Liver (tissue), 9 donors: ENCODE measurements around the gene KHK. TPM values are rescaled to one million over a fixed set of nuclear protein-coding genes. Genes with fewer than 3 reads are reported as not detected.
A peak's percentile ranks its signal among the peaks of the same experiment; 100 is the strongest.

Experiments
- DNase-seq: peaks from one replicate; pipeline ENCODE4 v3.0.0-alpha.2; 2017; ENCODE audit warnings: low spot score
- H3K27ac ChIP-seq, 2 donors: one replicate each; pipeline ENCODE4 v1.7.0; 2013; ENCODE audit warnings: inconsistent platforms in 2 of 2, low read length in 2 of 2, control low read depth in 1 of 2, low read depth in 1 of 2, mild to moderate bottlenecking in 1 of 2
- H3K27me3 ChIP-seq, 4 donors: one replicate each; pipeline versions ENCODE4 v1.6.1 to v1.7.0; 2013; ENCODE audit warnings: low read length in 3 of 4, inconsistent platforms in 1 of 4, mild to moderate bottlenecking in 1 of 4, moderate library complexity in 1 of 4; ENCODE audit not compliant: control insufficient read depth in 4 of 4, insufficient read depth in 4 of 4
- H3K36me3 ChIP-seq, 4 donors: one replicate each; pipeline versions ENCODE4 v1.6.1 to v1.7.0; 2013; ENCODE audit warnings: low read length in 3 of 4, mild to moderate bottlenecking in 3 of 4, low read depth in 1 of 4, moderate library complexity in 1 of 4; ENCODE audit not compliant: control insufficient read depth in 4 of 4, insufficient read depth in 3 of 4
- H3K4me1 ChIP-seq, 4 donors: one replicate each; pipeline versions ENCODE4 v1.6.1 to v1.7.0; 2013; ENCODE audit warnings: low read length in 3 of 4, mild to moderate bottlenecking in 3 of 4, moderate library complexity in 1 of 4; ENCODE audit not compliant: control insufficient read depth in 4 of 4, insufficient read depth in 4 of 4
- H3K4me3 ChIP-seq, 3 donors: one replicate each; pipeline versions ENCODE4 v1.6.1 to v1.7.0; 2013; ENCODE audit warnings: low read length in 3 of 3, control low read depth in 1 of 3, low read depth in 1 of 3, mild to moderate bottlenecking in 1 of 3
- H3K9ac ChIP-seq, 2 donors: one replicate each; pipeline ENCODE4 v1.7.0; 2013; ENCODE audit warnings: low read length in 2 of 2, mild to moderate bottlenecking in 2 of 2, moderate library complexity in 2 of 2, control low read depth in 1 of 2, low read depth in 1 of 2
- H3K9me3 ChIP-seq, 4 donors: one replicate each; pipeline versions ENCODE4 v1.6.1 to v1.7.0; 2013; ENCODE audit warnings: low read length in 3 of 4; ENCODE audit not compliant: control insufficient read depth in 4 of 4
- ATF3 ChIP-seq: IDR thresholded peaks from 2 replicates; pipeline ENCODE4 v1.6.1; 2016; ENCODE audit warnings: antibody characterized with exemption
- CTCF ChIP-seq: fragments of 150-350 bp; IDR thresholded peaks from 2 replicates; pipeline ENCODE4 v1.5.1; 2017; ENCODE audit warnings: improper control_type of control experiment, low read depth, low read length; ENCODE audit not compliant: missing input control
- EGR1 ChIP-seq, 2 donors: IDR thresholded peaks; 2 replicates each; pipeline ENCODE4 v1.6.1; 2016 to 2018; ENCODE audit warnings: antibody characterized with exemption in 2 of 2, low read depth in 2 of 2
- FOXA1 ChIP-seq: IDR thresholded peaks from 2 replicates; pipeline ENCODE4 v1.6.1; 2016; ENCODE audit warnings: antibody characterized with exemption
- FOXA2 ChIP-seq: IDR thresholded peaks from 2 replicates; pipeline ENCODE4 v1.6.1; 2016; ENCODE audit warnings: antibody characterized with exemption
- GABPA ChIP-seq, 2 donors: IDR thresholded peaks in 1 of 2; conservative IDR thresholded peaks in 1 of 2; 2 replicates each; pipeline ENCODE4 v1.6.1; 2016; ENCODE audit warnings: antibody characterized with exemption in 2 of 2, mild to moderate bottlenecking in 1 of 2, moderate library complexity in 1 of 2
- HNF4A ChIP-seq, 2 donors: conservative IDR thresholded peaks; 2 replicates each; pipeline ENCODE4 v1.6.1; 2016; ENCODE audit warnings: antibody characterized with exemption in 2 of 2, mild to moderate bottlenecking in 2 of 2
- JUND ChIP-seq, 2 donors: IDR thresholded peaks; 2 replicates each; pipeline ENCODE4 v1.6.1; 2016; ENCODE audit warnings: antibody characterized with exemption in 2 of 2
- MAX ChIP-seq: IDR thresholded peaks from 2 replicates; pipeline ENCODE4 v1.6.1; 2016; ENCODE audit warnings: antibody characterized with exemption
- NR2F2 ChIP-seq: IDR thresholded peaks from 2 replicates; pipeline ENCODE4 v1.6.1; 2016; ENCODE audit warnings: antibody characterized with exemption
- RAD21 ChIP-seq, 2 donors: IDR thresholded peaks; 2 replicates each; pipeline ENCODE4 v1.6.1; 2016; ENCODE audit warnings: antibody characterized with exemption in 2 of 2, mild to moderate bottlenecking in 2 of 2
- REST ChIP-seq: IDR thresholded peaks from 2 replicates; pipeline ENCODE4 v1.6.1; 2016; ENCODE audit warnings: antibody characterized with exemption, mild to moderate bottlenecking
- TAF1 ChIP-seq: conservative IDR thresholded peaks from 2 replicates; pipeline ENCODE4 v1.6.1; 2016; ENCODE audit warnings: antibody characterized with exemption, mild to moderate bottlenecking
- YY1 ChIP-seq: IDR thresholded peaks from 2 replicates; pipeline ENCODE4 v1.6.1; 2016; ENCODE audit warnings: antibody characterized with exemption, mild to moderate bottlenecking
- ZBTB33 ChIP-seq: IDR thresholded peaks from 2 replicates; pipeline ENCODE4 v1.6.1; 2016; ENCODE audit warnings: antibody characterized with exemption
- WGBS: extraction: QIAGEN DNeasy Blood & Tissue Kit; methylation state at CpG from one replicate; pipeline ENCODE4 v1.1.7; 2013; 5-methylcytosine and 5-hydroxymethylcytosine counted together
- polyA plus RNA-seq, 2 donors: library from polyadenylated mRNA; stranded (reverse) in 1 of 2; unstranded in 1 of 2; fragments of 200-250 nt in 1 of 2; fragments of >200 nt in 1 of 2; fragmentation: Nextera tagmentation in 1 of 2; extraction: Ambion mirVana in 1 of 2; gene quantifications; one replicate each; pipeline versions ENCODE4 v1.2.1 to v1.2.3, GENCODE V29; 2013 to 2015
- total RNA-seq, 2 donors: library from RNA; depleted of rRNA; stranded (reverse); fragments of >200 nt; gene quantifications; one replicate each; pipeline ENCODE4 v1.2.3, GENCODE V29; 2014
- donor health status: healthy.
- donor health status: healthy.
- donor health status: healthy.
- donor health status: healthy.
- donor health status: healthy.

Gene KHK
- total and polyA plus RNA-seq, 4 donors, result 26.1 to 462 (median 188) TPM

- 87% methylated on average over 8 of the region's 8 CpGs for WGBS
- Histone ChIP-seq H3K27me3 (no peaks in the 10 kb centered on the region), H3K4me3 (no peak overlapping the region), H3K36me3 (peaks cover 25 to 72% (median 55%) of the 10 kb centered on the region in 4 donors), H3K9me3 (no peaks in the 10 kb centered on the region), H3K9ac (no peak overlapping the region), H3K4me1 (peaks cover 0 to 11% (median 3%) of the 10 kb centered on the region in 4 donors), H3K27ac (no peak overlapping the region)
- DNase-seq, result no peak
- TF ChIP-seq HNF4A (conservative IDR thresholded peaks at IDR 0.05) (peak in 1 of 2 donors; percentile 29), ATF3 (no peak), GABPA (IDR thresholded peaks at IDR 0.05 in 1 of 2, conservative IDR thresholded peaks at IDR 0.05 in 1 of 2) (no peak), REST (no peak), FOXA2 (no peak), FOXA1 (no peak), TAF1 (no peak), NR2F2 (no peak)
Observed at GRCh38 chr2:27040282-27040681, 46.3 kb upstream of the KHK start.

GRCh38 chr2:27041752-27042151 lies 44.8 kb upstream of the KHK start:
- no peaks in the 10 kb centered on the region for H3K9me3 ChIP-seq
- 83% methylated on average over 5 of the region's 5 CpGs for WGBS
- no peak overlapping the region for H3K4me3 ChIP-seq
- TF ChIP-seq ZBTB33 (no peak), TAF1 (no peak), CTCF (no peak), EGR1 (IDR thresholded peaks at IDR 0.05; ENCODE audit: low read depth in 2 of 2) (no peak), HNF4A (conservative IDR thresholded peaks at IDR 0.05) (no peak), FOXA1 (no peak), RAD21 (IDR thresholded peaks at IDR 0.05) (no peak), ATF3 (no peak), YY1 (no peak), REST (no peak), JUND (IDR thresholded peaks at IDR 0.05) (no peak), MAX (no peak)
- H3K9ac ChIP-seq, result no peak overlapping the region
- no peaks in the 10 kb centered on the region for H3K27me3 ChIP-seq
- no peak overlapping the region for H3K27ac ChIP-seq
- H3K36me3 ChIP-seq, result peaks cover 23 to 57% (median 43%) of the 10 kb centered on the region in 4 donors
- H3K4me1 ChIP-seq, result peaks cover 0 to 11% (median 3%) of the 10 kb centered on the region in 4 donors
- no peak for DNase-seq
